ENCODE data around the gene IL17C.

IL17C gene

DNA sequence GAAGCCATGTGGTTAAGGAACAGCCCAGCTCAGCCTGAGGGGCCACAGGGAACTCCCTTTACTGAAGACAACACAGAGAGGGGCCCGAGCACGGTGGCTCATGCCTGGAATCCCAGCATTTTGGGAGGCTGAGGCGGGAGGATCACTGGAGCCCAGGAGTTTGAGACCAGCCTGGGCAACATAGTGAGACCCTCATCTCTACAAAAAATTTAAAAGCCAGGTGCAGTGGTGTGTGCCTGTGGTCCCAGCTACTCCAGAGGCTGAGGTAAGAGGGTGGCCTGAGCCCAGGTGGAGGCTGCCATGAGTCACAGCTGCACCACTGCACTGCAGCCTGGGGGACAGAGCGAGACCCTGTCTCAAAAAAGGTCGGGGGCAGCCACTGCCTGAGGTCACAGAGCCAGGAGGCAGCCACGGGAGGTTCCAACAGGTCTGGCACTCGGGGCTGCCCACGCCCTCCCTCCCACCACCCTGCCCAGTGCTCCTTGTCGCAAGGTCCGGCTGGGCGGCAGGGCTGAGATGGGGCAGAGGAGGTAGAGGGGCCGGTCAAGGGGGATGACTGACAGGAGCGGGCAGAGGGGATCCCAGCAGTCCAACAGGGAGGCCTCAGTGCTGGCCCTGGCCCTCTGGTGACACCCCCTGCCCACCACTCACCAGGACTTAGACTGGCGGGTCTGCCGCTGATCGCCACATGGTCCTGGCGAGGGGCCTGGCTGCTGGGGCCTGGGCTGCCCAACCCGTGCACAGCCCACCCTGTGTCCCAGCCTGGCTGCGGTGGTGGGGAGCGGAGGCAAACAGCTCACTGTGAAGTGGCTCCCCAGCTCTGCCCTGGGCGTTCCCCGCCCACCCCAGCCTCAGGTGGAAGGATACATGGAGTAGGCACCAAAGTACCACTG is 9.1 kb downstream of the IL17C start:
- DNase-seq = no peak

DNA sequence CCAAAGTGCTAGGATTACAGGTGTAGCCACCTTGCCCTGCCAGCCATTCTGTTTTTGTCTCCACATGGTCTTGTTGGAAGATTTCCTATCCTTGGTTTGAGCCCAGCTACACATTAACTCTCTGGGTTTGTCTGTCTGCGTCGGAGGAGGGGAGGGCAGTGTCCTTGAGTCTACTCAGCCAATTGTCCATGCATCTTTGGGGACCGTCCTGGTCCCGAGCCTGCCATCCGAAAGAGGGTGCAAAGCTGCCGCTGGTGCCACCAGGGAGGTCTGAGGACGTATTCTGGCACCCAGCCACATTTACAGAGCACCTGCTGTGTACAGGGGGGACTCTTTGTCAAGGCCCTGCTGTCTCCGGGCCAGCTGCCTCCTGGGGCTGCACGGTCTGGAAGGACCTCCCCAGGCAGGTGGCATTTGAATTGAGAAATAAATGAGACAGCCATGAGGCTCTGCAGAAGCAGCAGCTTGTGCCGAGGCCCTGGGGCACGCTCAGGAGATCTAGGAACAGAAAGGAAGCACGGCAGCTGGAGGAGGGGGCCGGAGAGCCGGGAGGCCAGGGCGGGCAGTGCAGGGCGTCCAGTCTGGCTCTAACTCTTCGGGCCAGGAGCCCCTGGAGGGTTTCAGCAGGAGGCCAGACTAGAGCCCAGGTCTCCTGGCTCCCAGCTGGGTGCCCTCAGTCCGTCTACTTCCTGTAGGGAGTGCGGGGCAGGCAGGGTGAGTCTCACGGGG is 11.0 kb downstream of the IL17C start:
- no peak for DNase-seq

DNA sequence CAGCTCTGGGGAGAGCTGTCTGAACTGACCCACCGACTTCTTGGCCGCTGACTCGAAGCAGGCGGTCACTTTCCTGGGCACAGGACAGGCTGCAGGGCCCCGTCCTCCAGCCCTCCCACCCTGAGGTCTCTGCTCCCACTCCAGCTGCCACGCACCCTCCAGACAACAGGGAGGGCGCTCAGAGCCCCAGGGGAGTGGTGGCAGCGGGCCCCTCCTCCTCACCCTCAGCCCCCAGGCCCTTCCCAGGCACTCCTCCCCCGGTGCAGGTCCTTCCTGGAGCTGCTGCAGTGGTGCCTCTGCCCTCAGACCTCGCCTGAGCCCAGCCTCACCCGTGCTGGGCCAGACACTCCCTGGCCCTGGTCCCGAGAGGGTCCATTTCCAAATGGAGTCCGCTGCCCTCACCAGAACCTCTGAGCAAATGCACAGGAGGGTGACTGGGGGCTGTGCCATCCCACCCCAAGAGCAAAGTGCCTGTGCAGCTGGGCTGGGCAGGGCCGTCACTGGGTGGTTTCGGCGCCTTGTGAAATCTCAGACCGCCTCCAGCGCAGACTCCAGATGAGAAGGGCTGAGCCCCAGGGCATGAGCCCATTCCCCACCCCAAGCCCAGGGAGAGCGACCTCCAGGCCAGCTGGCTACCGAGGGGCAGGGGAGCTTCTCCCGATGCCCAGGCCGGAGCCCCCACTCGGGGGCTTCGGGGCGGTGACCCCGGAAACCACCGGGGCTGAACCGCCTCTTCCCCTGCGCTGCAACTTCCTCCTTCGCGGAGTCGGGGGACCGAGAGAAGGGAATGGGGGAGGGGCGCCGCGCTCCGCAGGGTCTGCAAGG is 11.8 kb downstream of the IL17C start:
- no peak for DNase-seq

GRCh38 chr16:88650749-88651275 is 12.4 kb downstream of the IL17C start, which contains the start of gene CYBA:
TSS of gene CYBA (minus strand) at chr16:88651053. CDS start at chr16:88651013, 40 bp downstream.
- no peak for DNase-seq

- DNase-seq = no peak
Measured at GRCh38 chr16:88651276-88651988, 13.1 kb downstream of the IL17C start.

DNA sequence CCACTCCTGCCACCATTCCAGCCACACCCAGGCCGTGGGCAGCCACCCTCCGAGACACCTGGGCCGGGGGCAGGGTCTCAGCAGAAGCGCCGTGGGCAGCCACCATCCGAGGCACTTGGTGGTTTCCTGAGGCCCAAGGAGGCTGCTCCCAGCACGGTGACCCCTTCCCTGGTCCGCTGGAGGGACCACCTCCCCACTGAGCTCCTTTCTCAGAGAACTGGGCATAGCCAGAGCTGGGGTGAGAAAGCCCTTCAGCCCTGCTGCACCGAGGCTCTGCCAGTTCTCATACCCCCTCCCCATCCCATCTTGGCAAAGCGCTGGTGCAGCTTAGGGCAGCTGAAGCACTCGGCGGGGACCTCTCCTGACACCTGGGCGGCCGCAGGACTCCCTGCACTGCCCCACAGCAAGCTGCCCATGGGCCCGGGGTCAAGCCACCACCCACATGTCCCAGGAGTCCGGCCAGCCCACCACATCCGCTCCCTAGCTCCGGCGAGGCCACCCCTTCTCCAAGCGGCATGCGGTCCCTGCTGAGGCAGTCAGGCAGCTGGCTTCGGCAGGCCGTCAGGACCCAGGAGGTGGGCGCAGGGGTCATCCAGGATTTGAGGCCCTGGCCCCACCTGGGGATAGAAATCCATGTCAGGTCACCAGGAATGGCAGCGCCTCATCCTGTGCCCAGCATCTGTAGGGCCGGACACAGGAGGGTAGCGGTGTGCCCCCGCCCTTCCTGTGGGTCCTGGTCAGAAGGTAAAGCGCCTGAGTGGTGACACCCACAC is 13.8 kb downstream of the IL17C start:
- DNase-seq = no peak

DNA sequence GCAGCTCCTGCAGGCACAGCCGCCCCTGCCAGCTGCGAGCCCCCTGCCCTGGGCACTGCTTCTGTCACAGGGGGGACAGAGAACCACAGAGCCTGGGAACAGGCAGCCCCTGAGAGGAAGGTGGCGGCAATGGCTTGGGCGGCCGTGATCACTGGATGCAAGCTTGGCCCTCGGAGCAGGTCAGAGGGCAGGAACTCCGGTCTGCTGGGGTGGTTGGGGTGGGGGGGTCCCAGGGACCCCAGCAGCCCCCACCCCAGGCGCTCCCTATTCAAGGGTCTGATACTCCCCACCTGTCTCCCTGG is 14.3 kb downstream of the IL17C start:
- DNase-seq = no peak

GRCh38 chr16:88653101-88653500 is 14.7 kb downstream of the IL17C start:
- DNase-seq = no peak

DNA sequence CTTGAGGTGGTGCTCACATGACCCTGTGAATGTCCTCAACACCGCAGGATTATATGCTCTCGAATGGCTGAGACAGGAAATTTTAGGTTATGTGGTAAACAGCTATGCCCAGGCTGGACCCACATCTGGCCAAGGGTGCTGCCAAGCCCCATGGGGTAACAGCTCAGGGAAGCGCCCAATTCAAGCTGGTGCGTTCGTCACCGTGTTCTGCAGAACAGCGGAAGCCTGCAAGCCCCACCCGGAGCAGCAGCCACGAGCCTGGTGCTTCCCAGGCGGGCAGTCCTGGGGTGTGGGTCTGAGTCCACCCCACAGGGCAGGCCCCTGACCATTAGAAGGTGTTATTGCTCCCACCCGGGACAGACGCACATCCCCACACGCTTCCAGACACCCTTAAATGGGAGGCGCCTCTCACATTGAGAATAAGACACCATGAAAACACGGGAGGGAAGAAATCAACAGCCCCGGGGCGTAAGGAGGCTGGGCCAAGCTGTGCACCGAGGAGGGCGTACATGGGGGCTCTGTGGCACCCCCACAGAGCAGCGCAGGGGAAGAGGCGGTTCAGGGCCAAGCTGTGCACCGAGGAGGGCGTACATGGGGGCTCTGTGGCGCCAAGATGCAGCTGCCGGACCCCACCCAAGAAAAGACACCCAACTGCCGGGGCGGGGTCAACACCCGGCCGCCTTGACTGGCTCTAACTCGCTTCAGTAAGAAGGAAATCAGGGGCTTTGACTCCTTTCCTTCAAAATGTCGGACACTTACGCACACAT is 15.4 kb downstream of the IL17C start:
- no peak for DNase-seq

GRCh38 chr16:88654363-88655052 is 16.1 kb downstream of the IL17C start:
- no peak for DNase-seq

- DNase-seq = no peak
Measured at GRCh38 chr16:88655053-88655732, 16.8 kb downstream of the IL17C start.

GRCh38 chr16:88655733-88656281 is 17.4 kb downstream of the IL17C start:
- DNase-seq = no peak

- no peak for DNase-seq
Measured at GRCh38 chr16:88656291-88656980, 18.1 kb downstream of the IL17C start.

GRCh38 chr16:88657371-88657770 is 19.0 kb downstream of the IL17C start:
- DNase-seq = no peak

DNA sequence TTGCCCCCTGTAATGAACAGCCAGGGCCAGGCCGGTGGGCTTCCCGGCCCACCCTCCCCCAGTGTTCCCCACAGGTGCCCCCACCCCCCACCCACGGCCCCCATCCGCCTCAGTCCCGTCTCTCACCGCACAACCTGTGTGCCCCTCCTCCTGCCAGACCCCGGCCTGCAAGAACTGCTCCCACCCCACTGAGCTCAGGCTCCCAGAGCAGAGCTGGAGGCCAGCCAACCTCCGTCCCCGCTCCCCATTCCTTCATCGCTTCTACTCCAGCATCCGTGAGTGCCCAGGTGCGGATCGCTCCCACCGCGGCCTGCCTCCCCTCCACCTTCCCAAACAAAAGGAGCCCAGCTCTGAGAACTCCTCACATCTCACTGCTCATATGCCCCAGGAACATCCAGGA is 20.3 kb downstream of the IL17C start:
- no peak for DNase-seq

- DNase-seq = no peak
Measured at GRCh38 chr16:88659160-88659559, 20.8 kb downstream of the IL17C start.

- DNase-seq = no peak
Measured at GRCh38 chr16:88661468-88661867, 23.1 kb downstream of the IL17C start.

GRCh38 chr16:88662222-88662842 is 24.0 kb downstream of the IL17C start:
- DNase-seq = no peak

All from NCI-H2029 treated with DMSO at 0.1 percent for 48 hours (cell line).